Raji (cell line): ENCODE measurements around the gene TSSK1B.

Source experiments
- POLR2A ChIP-seq: IDR thresholded peaks from 2 replicates; pipeline ENCODE4 v1.6.1; 2011; ENCODE audit warnings: low read depth, low read length, control low read depth; ENCODE audit not compliant: insufficient read depth

TSSK1B gene

GRCh38 chr5:113425909-113426308 is 8.9 kb downstream of the TSSK1B start:
- TF ChIP-seq POLR2A = no peak

DNA sequence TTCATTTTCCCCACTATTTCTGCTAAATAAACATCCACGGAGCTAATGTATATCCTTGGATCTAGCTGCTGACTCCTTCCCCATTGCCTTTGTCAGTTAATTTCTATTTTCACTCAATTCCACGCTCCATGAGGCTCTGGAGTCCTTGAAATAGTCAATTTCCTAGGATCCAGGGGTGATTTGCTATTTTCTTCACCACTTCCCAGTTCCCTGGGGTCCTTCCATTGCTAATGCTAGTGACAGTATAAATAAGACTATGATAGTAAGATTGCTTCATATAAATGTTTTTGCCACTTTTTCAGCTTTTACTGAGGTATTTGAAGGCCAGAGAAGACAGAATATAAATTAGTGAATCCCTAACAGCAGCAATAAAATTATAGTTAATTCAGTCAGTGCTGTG is 13.1 kb downstream of the TSSK1B start:
- TF ChIP-seq POLR2A = no peak

DNA sequence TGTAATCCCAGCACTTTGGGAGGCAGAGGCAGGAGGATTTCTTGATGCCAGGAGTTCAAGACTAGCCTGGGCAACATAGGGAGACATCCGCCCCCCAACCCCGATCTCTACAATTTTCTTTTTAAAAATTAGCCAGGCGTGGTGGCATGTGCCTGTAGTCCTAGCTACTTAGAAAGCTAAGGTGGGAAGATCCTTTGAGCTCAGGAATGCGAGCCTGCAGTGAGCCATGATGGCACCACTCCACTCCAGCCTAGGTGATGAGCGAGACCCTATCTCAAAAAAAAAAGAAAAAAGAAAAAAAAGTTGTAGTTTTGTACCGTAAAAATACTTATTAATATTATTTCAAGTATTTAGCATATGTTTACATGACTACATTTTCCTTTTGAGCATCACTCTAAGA is 29.3 kb downstream of the TSSK1B start:
- no peak for TF ChIP-seq POLR2A

DNA sequence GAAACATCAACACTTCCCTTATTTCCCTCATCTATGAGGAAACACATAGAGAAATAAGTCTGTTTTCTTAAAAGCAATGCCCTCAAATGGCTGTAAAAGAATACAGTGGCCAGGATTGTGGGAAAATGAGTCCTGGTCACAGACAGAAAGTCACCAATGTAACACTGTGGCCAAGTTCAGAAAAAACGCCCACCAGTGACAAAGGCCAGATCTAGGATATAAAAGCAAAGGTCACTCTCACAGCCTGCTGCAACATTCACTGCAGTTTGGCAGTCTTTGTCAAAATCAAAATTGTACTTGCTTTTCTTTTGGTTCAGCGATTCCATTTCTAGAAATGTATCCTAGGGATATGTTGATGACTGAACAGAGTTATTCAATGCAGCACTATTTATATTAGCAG is 30.5 kb downstream of the TSSK1B start:
- TF ChIP-seq POLR2A = no peak

- TF ChIP-seq POLR2A = no peak
These were observed 37.7 kb downstream of the TSSK1B start for GRCh38 chr5:113397046-113397445.

DNA sequence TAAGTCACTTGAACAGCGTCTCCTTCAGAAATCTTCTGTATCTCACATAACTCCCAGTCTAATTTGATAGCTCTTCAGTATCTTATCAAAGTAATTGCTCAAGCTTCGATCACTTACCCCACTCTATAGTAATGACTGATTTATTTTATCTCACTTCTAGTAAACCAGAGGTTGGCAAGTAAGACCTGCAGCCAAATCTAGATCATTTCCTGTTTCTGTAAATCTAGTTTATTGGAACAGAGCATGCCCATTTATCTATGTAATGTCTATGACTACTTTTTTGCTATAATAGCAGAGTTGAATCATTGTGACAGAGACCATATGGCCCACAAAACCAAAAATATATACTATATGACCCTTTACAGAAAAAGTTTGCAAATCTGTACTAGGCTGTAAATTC is 40.1 kb downstream of the TSSK1B start:
- TF ChIP-seq POLR2A = no peak

DNA sequence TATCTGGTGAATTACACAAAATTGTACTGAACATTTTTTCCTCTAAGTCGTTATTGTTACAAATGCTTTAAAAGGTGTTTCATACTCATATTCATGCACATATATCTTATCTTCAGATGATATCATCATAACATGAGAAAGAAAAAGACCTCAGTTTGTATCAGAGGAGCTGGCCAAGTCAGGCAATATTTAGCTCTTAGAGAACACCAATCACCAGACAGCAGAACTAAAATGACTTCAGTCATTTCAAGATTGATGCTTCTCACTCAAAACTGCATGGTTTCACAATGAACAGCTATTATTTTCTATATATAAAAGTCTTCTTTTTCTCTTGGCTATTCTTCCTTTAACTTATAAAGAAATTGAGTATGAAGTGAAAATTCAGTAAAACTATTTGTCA is 44.6 kb downstream of the TSSK1B start:
- no peak for TF ChIP-seq POLR2A

DNA sequence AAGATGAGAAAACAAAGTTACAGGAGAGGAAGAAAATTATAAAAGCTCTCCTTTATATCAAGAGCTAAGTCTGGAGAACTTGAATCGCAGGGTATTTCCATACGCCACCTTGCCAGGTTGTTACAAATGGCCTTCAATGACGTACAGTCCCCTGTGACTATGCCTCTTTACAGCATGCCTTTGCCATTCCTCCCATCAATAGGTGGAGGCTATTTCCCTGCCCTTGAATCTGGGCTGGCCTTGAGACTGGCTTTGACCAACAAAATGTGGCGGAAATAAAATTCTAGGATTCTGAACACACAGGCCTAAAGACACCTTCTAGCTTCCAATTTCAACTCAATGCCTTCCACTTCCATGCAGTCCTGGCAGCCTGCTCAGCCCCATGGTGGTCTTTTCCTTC is 45.7 kb downstream of the TSSK1B start:
- no peak for TF ChIP-seq POLR2A

- TF ChIP-seq POLR2A = no peak
These were observed 46.9 kb downstream of the TSSK1B start for GRCh38 chr5:113387844-113388243.

DNA sequence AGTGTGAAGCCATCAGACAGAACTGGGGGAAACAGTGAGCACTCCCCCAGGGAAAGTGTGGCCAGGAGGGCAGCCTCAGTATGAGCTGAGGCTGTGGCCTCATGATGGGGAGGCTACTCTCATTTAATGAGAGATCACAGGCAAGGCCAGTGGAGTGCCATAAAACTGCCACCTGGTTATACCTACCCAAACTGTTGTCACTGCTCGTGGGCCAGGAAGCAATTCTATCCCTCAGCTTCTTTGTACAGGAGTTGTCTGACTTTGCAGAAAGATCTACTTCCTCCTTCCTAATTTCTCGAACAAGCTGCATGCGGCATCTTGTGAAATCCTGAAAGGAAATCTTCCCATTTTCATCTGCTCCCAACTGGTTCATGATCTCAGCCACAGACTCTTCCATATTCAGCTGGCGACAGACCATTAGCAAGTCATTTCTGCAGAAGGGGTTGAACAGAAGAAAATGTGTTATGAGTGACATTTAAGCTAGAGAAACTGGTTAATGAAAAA is 50.0 kb downstream of the TSSK1B start:
- TF ChIP-seq POLR2A = no peak

- TF ChIP-seq POLR2A = no peak
These were observed 52.1 kb downstream of the TSSK1B start for GRCh38 chr5:113382731-113383130.
